ENCODE measurements around the gene UEVLD.

UEVLD gene

GRCh38 chr11:18588297-18589252, at the start of gene UEVLD (continued):
- no peak for TF ChIP-seq ZNF19 (tag by site-specific recombination; IDR thresholded peaks at IDR 0.05; ENCODE audit: low read depth)
- TF ChIP-seq ZNF16 (tag by site-specific recombination; IDR thresholded peaks at IDR 0.05; ENCODE audit: low read depth), result no peak
- TF ChIP-seq ZBTB8A (tag by site-specific recombination; IDR thresholded peaks at IDR 0.05), result peak; percentile 92
- TF ChIP-seq ZNF624 (tag by site-specific recombination; IDR thresholded peaks at IDR 0.05), result no peak
- no peak for TF ChIP-seq ZSCAN4 (tag by site-specific recombination; IDR thresholded peaks at IDR 0.05)
- TF ChIP-seq ZNF623 (tag by site-specific recombination; IDR thresholded peaks at IDR 0.05), result no peak
- no peak for TF ChIP-seq SETDB1 (IDR thresholded peaks at IDR 0.05; ENCODE audit: insufficient read length, low read length)
- TF ChIP-seq ZNF280D (tag by site-specific recombination; IDR thresholded peaks at IDR 0.05), result no peak
- TF ChIP-seq ZNF292 (tag by site-specific recombination; IDR thresholded peaks at IDR 0.05; ENCODE audit: borderline replicate concordance, low read depth), result no peak
- TF ChIP-seq ZNF2 (tag by site-specific recombination; IDR thresholded peaks at IDR 0.05), result no peak
- TF ChIP-seq ZNF138 (tag by site-specific recombination; IDR thresholded peaks at IDR 0.05; ENCODE audit: borderline replicate concordance), result no peak
- TF ChIP-seq KLF7 (tag by site-specific recombination; IDR thresholded peaks at IDR 0.05; ENCODE audit: borderline replicate concordance), result 0 out of 2 replicates have a peak, but pooled peaks have one; percentile 32
- TF ChIP-seq ZNF621 (tag by site-specific recombination; IDR thresholded peaks at IDR 0.05), result no peak
- TF ChIP-seq, protein P1, sequence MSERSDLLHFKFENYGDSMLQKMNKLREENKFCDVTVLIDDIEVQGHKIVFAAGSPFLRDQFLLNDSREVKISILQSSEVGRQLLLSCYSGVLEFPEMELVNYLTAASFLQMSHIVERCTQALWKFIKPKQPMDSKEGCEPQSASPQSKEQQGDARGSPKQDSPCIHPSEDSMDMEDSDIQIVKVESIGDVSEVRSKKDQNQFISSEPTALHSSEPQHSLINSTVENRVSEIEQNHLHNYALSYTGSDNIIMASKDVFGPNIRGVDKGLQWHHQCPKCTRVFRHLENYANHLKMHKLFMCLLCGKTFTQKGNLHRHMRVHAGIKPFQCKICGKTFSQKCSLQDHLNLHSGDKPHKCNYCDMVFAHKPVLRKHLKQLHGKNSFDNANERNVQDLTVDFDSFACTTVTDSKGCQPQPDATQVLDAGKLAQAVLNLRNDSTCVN (tag by site-specific recombination; optimal IDR thresholded peaks at IDR 0.05), result peak; percentile 44
- TF ChIP-seq ZNF114 (tag by site-specific recombination; IDR thresholded peaks at IDR 0.05), result no peak
- TF ChIP-seq ZNF311 (tag by site-specific recombination; IDR thresholded peaks at IDR 0.05; ENCODE audit: borderline replicate concordance), result no peak
- no peak for TF ChIP-seq ZNF174 (tag by site-specific recombination; IDR thresholded peaks at IDR 0.05)
- TF ChIP-seq ZNF184 (tag by site-specific recombination; IDR thresholded peaks at IDR 0.05), result no peak
- TF ChIP-seq, protein P2, sequence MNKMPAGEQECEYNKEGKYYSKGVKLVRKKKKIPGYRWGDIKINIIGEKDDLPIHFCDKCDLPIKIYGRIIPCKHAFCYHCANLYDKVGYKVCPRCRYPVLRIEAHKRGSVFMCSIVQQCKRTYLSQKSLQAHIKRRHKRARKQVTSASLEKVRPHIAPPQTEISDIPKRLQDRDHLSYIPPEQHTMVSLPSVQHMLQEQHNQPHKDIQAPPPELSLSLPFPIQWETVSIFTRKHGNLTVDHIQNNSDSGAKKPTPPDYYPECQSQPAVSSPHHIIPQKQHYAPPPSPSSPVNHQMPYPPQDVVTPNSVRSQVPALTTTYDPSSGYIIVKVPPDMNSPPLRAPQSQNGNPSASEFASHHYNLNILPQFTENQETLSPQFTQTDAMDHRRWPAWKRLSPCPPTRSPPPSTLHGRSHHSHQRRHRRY (tag by site-specific recombination; IDR thresholded peaks at IDR 0.05), result no peak
- no peak for TF ChIP-seq ZNF155 (tag by site-specific recombination; IDR thresholded peaks at IDR 0.05)
- TF ChIP-seq ZSCAN16 (tag by site-specific recombination; IDR thresholded peaks at IDR 0.05), result no peak
- TF ChIP-seq KLF16 (tag by site-specific recombination; IDR thresholded peaks at IDR 0.05), result peak; percentile 72
- TF ChIP-seq ZNF10 (tag by site-specific recombination; IDR thresholded peaks at IDR 0.05), result no peak
- no peak for TF ChIP-seq ZNF514 (tag by site-specific recombination; IDR thresholded peaks at IDR 0.05)
- peak; percentile 70 for TF ChIP-seq ZXDB (tag by site-specific recombination; IDR thresholded peaks at IDR 0.05)
- no peak for TF ChIP-seq ZNF214 (tag by site-specific recombination; IDR thresholded peaks at IDR 0.05; ENCODE audit: borderline replicate concordance)
- no peak for TF ChIP-seq ZNF558 (tag by site-specific recombination; IDR thresholded peaks at IDR 0.05)
- TF ChIP-seq, protein P3, sequence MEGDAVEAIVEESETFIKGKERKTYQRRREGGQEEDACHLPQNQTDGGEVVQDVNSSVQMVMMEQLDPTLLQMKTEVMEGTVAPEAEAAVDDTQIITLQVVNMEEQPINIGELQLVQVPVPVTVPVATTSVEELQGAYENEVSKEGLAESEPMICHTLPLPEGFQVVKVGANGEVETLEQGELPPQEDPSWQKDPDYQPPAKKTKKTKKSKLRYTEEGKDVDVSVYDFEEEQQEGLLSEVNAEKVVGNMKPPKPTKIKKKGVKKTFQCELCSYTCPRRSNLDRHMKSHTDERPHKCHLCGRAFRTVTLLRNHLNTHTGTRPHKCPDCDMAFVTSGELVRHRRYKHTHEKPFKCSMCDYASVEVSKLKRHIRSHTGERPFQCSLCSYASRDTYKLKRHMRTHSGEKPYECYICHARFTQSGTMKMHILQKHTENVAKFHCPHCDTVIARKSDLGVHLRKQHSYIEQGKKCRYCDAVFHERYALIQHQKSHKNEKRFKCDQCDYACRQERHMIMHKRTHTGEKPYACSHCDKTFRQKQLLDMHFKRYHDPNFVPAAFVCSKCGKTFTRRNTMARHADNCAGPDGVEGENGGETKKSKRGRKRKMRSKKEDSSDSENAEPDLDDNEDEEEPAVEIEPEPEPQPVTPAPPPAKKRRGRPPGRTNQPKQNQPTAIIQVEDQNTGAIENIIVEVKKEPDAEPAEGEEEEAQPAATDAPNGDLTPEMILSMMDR (tag by site-specific recombination; IDR thresholded peaks at IDR 0.05), result no peak
- no peak for TF ChIP-seq ZNF585B (tag by site-specific recombination; IDR thresholded peaks at IDR 0.05)
- TF ChIP-seq, protein P4, sequence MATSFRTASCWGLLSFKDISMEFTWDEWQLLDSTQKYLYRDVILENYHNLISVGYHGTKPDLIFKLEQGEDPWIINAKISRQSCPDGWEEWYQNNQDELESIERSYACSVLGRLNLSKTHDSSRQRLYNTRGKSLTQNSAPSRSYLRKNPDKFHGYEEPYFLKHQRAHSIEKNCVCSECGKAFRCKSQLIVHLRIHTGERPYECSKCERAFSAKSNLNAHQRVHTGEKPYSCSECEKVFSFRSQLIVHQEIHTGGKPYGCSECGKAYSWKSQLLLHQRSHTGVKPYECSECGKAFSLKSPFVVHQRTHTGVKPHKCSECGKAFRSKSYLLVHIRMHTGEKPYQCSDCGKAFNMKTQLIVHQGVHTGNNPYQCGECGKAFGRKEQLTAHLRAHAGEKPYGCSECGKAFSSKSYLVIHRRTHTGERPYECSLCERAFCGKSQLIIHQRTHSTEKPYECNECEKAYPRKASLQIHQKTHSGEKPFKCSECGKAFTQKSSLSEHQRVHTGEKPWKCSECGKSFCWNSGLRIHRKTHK (tag by site-specific recombination; IDR thresholded peaks at IDR 0.05), result no peak
- TF ChIP-seq ZNF48 (tag by site-specific recombination; IDR thresholded peaks at IDR 0.05), result no peak

Data from HEK293 (cell line).